Embryonic facial prominence (tissue), 1 donor: ENCODE results near the gene ABCC3.

Experiments used
- DNase-seq: peaks from one replicate; pipeline ENCODE4 v3.0.0-alpha.2; 2016; ENCODE audit errors: extremely low spot score

Gene ABCC3

DNA sequence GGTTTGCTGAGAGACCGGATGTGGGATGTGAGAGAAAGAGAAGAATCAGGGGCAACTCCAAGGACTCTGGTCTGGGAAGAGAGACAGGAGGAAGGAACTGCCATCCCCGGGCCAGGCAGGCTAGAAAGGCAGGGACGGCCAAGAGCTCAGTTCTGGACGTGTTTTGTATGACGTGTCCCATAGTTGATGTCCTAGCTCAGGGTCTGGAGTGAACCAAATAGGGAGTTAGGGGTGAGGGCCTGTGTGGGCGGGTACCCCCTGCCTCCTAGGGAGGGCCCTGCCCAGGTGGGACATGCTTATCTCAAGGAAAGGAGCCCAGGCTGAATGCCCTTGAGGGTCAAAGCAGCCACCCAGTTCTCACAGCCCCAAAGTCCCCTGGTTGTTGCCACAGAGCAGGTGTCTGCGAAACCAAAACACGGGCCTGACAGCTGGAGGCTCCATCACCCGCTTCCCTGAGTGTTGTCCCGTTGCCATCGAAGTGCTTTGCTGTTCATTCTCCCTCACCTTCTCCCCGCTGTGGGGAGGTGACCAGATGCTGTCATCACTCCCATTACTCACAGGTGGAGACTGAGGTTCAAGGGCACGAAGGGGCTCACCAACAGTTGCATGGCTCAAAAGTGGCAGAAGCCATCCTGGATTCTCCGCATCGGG is 7.5 kb downstream of the ABCC3 start:
- no peak for DNase-seq

DNA sequence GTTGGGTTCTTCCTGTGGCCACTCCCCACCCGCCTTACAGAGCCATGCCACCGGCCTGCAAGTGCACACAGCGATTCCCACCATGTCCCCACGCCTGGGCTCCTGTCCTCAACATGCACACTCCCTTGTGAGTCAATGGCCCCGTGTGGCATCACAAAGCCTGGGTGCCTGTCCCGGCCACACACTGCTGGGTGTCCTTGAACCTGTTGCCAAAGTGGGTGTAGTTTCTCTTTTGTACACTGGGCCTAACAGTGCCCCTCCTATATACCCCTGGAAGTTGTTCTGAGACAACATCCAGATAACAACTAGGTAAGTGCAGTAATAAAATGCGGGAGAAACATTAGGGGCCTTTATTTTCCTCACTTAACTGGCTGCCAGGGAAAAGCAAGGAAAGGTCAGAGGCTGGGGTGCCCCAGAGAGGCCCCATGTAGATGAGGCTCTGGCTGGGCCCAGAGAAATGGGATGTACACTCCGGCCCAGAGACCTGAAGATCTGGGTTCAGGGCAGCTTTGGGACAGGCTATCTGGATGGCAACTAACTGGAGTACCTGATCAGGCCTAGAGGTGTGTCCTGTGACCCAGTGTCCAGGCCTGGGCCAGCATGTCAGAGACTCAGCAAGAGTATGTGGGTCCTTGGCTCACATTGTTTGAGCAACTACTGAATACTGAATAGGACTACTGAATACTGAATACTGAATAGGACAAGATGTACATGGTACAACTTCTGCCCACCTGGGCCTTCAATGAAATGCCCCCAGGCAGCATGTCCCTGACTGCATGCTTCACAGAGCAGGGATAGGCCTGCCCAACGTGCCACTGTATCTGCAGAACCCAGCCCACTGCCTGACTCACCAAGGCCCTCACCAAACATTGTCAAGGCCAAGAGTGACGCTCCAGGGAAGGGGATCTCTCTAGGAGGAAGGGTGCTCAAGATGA is 8.3 kb downstream of the ABCC3 start:
- no peak for DNase-seq

- no peak for DNase-seq
Measured at GRCh38 chr17:50645748-50646682, 11.3 kb downstream of the ABCC3 start.

GRCh38 chr17:50647187-50647586 is 12.5 kb downstream of the ABCC3 start:
- no peak for DNase-seq

- no peak for DNase-seq
Measured at GRCh38 chr17:50649042-50649908, 14.6 kb downstream of the ABCC3 start.

DNA sequence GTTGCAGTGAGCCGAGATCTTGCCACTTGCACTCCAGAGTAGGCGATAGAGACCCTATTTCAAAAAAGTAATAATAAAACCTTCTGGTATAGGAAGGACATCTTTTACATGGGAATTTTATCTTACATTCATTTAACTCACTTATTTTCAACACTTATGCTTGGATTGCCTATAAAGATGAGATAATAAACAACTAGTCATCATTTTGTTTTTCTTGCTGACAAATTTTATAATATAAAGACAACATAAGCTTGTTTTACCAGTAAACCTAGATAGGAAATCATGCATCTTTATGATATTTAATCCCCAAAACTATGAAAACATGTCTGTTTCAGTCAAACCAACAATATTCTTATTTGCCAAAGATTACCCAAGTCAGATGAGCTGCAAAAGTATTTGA is 17.0 kb downstream of the ABCC3 start:
- DNase-seq, result no peak

- DNase-seq, result no peak
Measured at GRCh38 chr17:50653738-50654137, 19.1 kb downstream of the ABCC3 start.

- no peak for DNase-seq
Measured at GRCh38 chr17:50656509-50656908, 21.8 kb downstream of the ABCC3 start.

DNA sequence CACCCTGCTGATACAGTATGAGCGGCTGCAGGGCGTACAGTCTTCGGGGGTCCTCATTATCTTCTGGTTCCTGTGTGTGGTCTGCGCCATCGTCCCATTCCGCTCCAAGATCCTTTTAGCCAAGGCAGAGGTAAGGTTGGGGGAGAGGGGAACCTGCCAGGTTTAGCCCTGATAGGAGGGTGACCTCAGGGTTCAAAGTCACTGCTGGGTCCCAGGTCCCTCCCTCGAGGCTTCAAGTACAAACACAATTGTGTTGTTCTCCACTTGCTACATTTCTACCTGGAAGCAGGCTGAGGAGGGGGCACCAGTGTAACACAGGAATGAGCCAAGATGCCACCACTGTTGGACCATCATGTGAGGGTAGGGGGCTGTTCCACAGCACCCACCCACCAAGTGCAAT is 22.4 kb downstream of the ABCC3 start:
- DNase-seq, result no peak

- DNase-seq, result no peak
Measured at GRCh38 chr17:50657627-50658026, 22.9 kb downstream of the ABCC3 start.

- no peak for DNase-seq
Measured at GRCh38 chr17:50658616-50659015, 23.9 kb downstream of the ABCC3 start.

DNA sequence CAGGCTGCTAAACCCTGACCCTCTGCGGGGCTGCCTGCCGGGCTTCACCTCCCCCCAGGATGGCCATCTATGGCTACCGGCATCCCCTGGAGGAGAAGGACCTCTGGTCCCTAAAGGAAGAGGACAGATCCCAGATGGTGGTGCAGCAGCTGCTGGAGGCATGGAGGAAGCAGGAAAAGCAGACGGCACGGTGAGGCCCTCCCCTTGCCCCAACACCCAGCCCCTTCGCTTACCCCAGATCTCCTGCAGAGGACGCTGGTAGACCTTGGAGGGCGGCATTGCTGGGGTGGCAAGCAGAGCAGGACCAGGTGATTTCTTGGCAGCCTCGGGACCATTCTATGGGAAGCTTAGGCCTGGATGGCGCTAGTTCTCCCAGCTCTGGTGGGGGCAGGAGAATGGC is 24.5 kb downstream of the ABCC3 start:
- DNase-seq, result no peak

DNA sequence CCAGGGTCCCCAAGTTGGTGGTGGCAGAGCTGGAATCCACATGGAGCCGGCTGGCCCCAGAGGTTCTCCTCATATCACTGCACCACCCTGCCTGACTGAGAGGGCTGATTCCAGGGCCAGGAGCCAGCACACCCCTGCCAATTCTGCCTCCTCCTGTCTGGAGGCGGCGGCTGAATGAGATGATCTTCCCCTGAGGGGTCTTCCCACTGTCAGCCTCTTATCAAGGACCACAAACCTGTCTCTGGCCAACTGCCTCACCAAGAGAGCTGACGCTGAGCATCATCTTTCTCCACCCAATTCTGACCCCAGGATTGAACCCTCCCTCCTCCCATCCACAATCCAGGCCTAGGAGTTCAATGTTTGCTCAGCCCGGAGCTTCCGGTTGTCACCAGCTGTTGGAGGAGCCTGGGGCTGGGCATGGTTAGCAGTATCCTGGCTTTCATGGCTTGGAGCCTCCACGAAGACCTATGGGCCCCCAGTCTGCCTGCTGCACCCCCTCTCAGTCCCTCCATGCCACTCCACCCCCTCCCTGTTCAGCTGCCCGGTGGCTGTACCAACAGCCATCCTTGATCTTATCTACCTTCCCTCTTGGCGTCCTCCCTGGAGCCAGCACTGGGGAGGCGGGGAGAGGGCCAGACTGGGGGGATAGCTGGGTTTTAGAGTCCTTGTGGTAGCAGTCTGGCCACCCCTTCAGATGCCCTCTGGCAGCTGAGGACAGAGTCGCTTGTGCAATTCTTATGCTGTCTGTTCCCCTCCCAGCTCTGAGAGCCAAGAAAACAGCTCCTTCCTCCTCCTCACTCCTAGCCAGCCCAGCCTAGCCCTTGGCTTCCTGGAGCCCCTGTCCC is 25.6 kb downstream of the ABCC3 start:
- DNase-seq, result no peak

DNA sequence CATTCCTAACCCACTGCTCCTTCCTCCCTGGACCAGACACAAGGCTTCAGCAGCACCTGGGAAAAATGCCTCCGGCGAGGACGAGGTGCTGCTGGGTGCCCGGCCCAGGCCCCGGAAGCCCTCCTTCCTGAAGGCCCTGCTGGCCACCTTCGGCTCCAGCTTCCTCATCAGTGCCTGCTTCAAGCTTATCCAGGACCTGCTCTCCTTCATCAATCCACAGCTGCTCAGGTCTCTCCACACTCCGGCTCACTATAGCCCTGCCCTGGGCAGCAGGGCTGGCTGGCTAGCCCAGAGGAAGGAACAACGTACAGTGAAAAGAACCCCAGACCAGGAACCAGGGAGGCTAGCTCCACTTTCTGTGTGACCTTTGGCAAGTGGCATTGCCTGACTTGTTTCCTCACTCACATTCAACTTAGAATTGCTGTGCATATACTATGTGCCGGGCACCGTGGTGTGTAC is 26.2 kb downstream of the ABCC3 start:
- no peak for DNase-seq

- no peak for DNase-seq
Measured at GRCh38 chr17:50661348-50661747, 26.7 kb downstream of the ABCC3 start.

DNA sequence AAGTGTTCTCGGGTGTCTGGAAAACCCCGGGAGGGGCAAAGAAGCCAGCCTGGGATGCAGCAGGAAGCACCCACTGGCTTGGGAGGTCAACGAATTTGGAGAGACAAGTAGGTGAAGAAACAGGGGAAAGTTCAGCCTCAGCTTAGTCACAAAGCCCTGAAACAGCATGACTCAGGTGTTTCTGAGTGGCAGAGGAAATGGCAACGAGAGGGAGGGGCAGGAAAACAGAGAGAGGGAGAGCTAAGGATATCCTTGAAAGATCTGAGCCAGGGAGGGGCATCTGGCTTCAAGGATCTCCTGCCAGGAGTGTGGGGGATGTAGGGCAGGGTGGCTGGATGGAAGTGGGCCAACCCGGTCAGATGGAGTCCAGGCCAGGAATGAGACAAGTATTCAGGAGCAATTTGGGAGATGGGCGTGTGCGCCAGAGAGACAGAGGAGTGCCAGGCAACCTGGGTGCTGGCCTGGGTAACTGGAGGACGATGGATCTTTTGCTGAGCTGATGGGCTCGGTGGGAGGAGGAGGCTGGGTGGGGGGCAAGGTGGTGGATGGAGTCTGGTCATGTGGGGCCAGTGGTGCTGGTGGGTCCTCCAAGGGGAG is 27.2 kb downstream of the ABCC3 start:
- DNase-seq, result no peak

GRCh38 chr17:50662632-50663225 is 28.0 kb downstream of the ABCC3 start:
- no peak for DNase-seq

GRCh38 chr17:50663812-50664374 is 29.2 kb downstream of the ABCC3 start:
- DNase-seq, result no peak
